K562 (cell line): ENCODE measurements around the gene ZNF286A. TPM values are rescaled to one million over a fixed set of nuclear protein-coding genes. Genes with fewer than 3 reads are reported as not detected.

ENCODE experiments used
- ATAC-seq: fragments of 200-7000 bp; cut with Tn5 transposase; 3 replicates; pipeline ENCODE4 v1.9.1; 2020; ENCODE audit warnings: moderate library complexity
- BruUV-seq: library from RNA; stranded (reverse); fragments of 400-500 nt; replicated peaks from 2 replicates; lab custom pipeline; 2021; lab: Mats Ljungman, UMichigan
- CTCF ChIA-PET: fragments of 300-600 bp; formaldehyde crosslinking; extraction: SDS; loops from one replicate; lab custom pipeline; 2021; ENCODE audit warnings: low intra/inter-chr PET ratio; lab: Yijun Ruan, JAX
- POLR2A ChIA-PET: fragments of 300-600, 350-650 bp; sonication (Branson Sonifier 250); formaldehyde crosslinking; extraction: SDS; loops from one replicate; lab custom pipeline; 2021; ENCODE audit warnings: antibody characterized with exemption, inconsistent platforms; lab: Yijun Ruan, JAX
- DNase-seq, 4 experiments: peaks; one replicate each; pipeline versions ENCODE4 v3.0.0 to v3.0.0-alpha.2; 2011 to 2018; ENCODE audit warnings: low spot score in 3 of 4, mixed read lengths in 3 of 4; ENCODE audit errors: extremely low read depth in 1 of 4
- FAIRE-seq: peaks from 2 replicates; lab custom pipeline; 2011; peaks lifted over from hg19 to GRCh38; lab: Jason Lieb, UNC
- H2AFZ ChIP-seq: 2 replicates; pipeline ENCODE4 v1.6.0; 2011; ENCODE audit warnings: low read depth, low read length, control low read depth, inconsistent platforms
- H3K27ac ChIP-seq: fragments of 200-600 bp; 3 replicates; pipeline ENCODE4 v1.8.0; 2011; ENCODE audit warnings: low read depth, mild to moderate bottlenecking, control low read depth, inconsistent platforms, low read length, moderate library complexity, mixed read lengths; ENCODE audit errors: extremely low read depth
- H3K27me3 ChIP-seq, 2 experiments: fragments of 300-600 bp in 1 of 2; 2 replicates in 1 of 2; 3 replicates in 1 of 2; pipeline versions ENCODE4 v1.6.0 to v1.8.0; 2011; ENCODE audit warnings: inconsistent platforms in 2 of 2, low read length in 2 of 2, mild to moderate bottlenecking in 1 of 2, mixed read lengths in 1 of 2, moderate library complexity in 1 of 2; ENCODE audit not compliant: control insufficient read depth in 2 of 2, insufficient read depth in 2 of 2
- H3K36me3 ChIP-seq: fragments of 300-600 bp; 3 replicates; pipeline ENCODE4 v1.8.0; 2011; ENCODE audit warnings: mild to moderate bottlenecking, low read length, inconsistent platforms; ENCODE audit not compliant: control insufficient read depth, insufficient read depth
- H3K4me1 ChIP-seq, 2 experiments: fragments of 200-600 bp in 1 of 2; replicated peaks in 1 of 2; 2 replicates in 1 of 2; 3 replicates in 1 of 2; pipeline versions ENCODE4 v1.5.1 to v1.8.0; 2011; ENCODE audit warnings: inconsistent platforms in 2 of 2, low read length in 2 of 2, mild to moderate bottlenecking in 1 of 2, mixed read lengths in 1 of 2, moderate library complexity in 1 of 2; ENCODE audit not compliant: control insufficient read depth in 2 of 2, insufficient read depth in 2 of 2
- H3K4me2 ChIP-seq: 2 replicates; pipeline ENCODE4 v1.6.1; 2011; ENCODE audit warnings: low read length, control low read depth, inconsistent platforms, mixed read lengths; ENCODE audit not compliant: insufficient read depth
- H3K4me3 ChIP-seq: fragments of 200-600 bp; sonication (generic), shearing (Covaris generic); 2 replicates; pipeline ENCODE4 v1.5.1; 2016; ENCODE audit warnings: control low read depth, inconsistent platforms
- H3K79me2 ChIP-seq: fragments of 200-600 bp; 3 replicates; pipeline ENCODE4 v1.8.0; 2011; ENCODE audit warnings: low read length, inconsistent platforms; ENCODE audit not compliant: control insufficient read depth, insufficient read depth
- H3K9ac ChIP-seq, 2 experiments: 2 replicates each; pipeline versions ENCODE4 v1.6.0 to v1.6.1; 2011; ENCODE audit warnings: low read depth in 2 of 2, low read length in 2 of 2, control low read depth in 1 of 2, inconsistent platforms in 1 of 2, mild to moderate bottlenecking in 1 of 2, mixed read lengths in 1 of 2; ENCODE audit not compliant: insufficient read depth in 1 of 2
- H3K9me1 ChIP-seq: one replicate; pipeline ENCODE4 v1.6.0; 2011; ENCODE audit warnings: inconsistent platforms, mild to moderate bottlenecking, low read length, moderate library complexity; ENCODE audit not compliant: control insufficient read depth, insufficient read depth
- H3K9me3 ChIP-seq: replicated peaks from 2 replicates; pipeline ENCODE4 v1.5.1; 2011; ENCODE audit warnings: low read depth, low read length, inconsistent platforms; ENCODE audit not compliant: control insufficient read depth, insufficient read depth
- H4K20me1 ChIP-seq: replicated peaks from 2 replicates; pipeline ENCODE4 v1.6.1; 2011; ENCODE audit warnings: low read length, inconsistent platforms, mixed read lengths; ENCODE audit not compliant: control insufficient read depth, insufficient read depth
- CCAR2 ChIP-seq: fragments of 200-400 bp; formaldehyde crosslinking; IDR thresholded peaks from 2 replicates; pipeline ENCODE4 v1.6.1; 2017; ENCODE audit warnings: mild to moderate bottlenecking, low read depth, low read length
- DIDO1 ChIP-seq: fragments of 450-650 bp; IDR thresholded peaks from 2 replicates; pipeline ENCODE4 v1.6.1; 2016; ENCODE audit warnings: low read depth, missing biosample characterization, missing genetic modification characterization
- EHMT2 ChIP-seq: fragments of 450-650 bp; IDR thresholded peaks from 2 replicates; pipeline ENCODE4 v1.6.1; 2018; ENCODE audit warnings: antibody characterized with exemption
- EP400 ChIP-seq: fragments of 450-650 bp; IDR thresholded peaks from 2 replicates; pipeline ENCODE4 v1.6.1; 2017; ENCODE audit warnings: antibody characterized with exemption, mild to moderate bottlenecking, moderate library complexity
- FOXP1 ChIP-seq: sonication (generic); formaldehyde crosslinking; IDR thresholded peaks from 2 replicates; pipeline ENCODE4 v1.8.0; 2022; ENCODE audit warnings: mild to moderate bottlenecking, missing genetic modification reagents
- HDGF ChIP-seq: fragments of 450-650 bp; IDR thresholded peaks from 2 replicates; pipeline ENCODE4 v1.6.1; 2016
- NFATC3 ChIP-seq: fragments of 450-650 bp; IDR thresholded peaks from 2 replicates; pipeline ENCODE4 v1.6.1; 2017; ENCODE audit warnings: mild to moderate bottlenecking
- TAL1 ChIP-seq: fragments of 450-650 bp; IDR thresholded peaks from 2 replicates; pipeline ENCODE4 v1.6.1; 2016; ENCODE audit warnings: mild to moderate bottlenecking
- ZBTB7A ChIP-seq: IDR thresholded peaks from 2 replicates; pipeline ENCODE4 v1.6.1; 2011; ENCODE audit warnings: low read depth, mild to moderate bottlenecking, low read length, moderate library complexity, borderline replicate concordance; ENCODE audit not compliant: control insufficient read depth
- ZNF24 ChIP-seq: fragments of 450-650 bp; IDR thresholded peaks from 2 replicates; pipeline ENCODE4 v1.6.1; 2016
- ZNF57 ChIP-seq: fragments of 450-650 bp; formaldehyde crosslinking; IDR thresholded peaks from 2 replicates; pipeline ENCODE4 v1.4.0; 2020; ENCODE audit warnings: mild to moderate bottlenecking, moderate library complexity
- WGBS: fragments of 100-300 bp; shearing (Covaris generic); methylation state at CpG from one replicate; pipeline ENCODE4 v1.1.6; 2016; ENCODE audit warnings: low coverage, mixed read lengths; ENCODE audit not compliant: insufficient coverage; ENCODE audit errors: missing lambda C conversion rate; 5-methylcytosine and 5-hydroxymethylcytosine counted together
- in situ Hi-C: fragments of 300-500 bp; cut with MboI; formaldehyde crosslinking; loops from 4 replicates; pipeline ENCODE4 v1.15.0; 2018; ENCODE audit warnings: inconsistent platforms, mixed read lengths
- intact Hi-C: fragments of 100-400 bp; cut with micrococcal nuclease; formaldehyde crosslinking; loops from 2 replicates; pipeline ENCODE4 v1.14.2; 2022
- polyA plus RNA-seq, 8 experiments: library from polyadenylated mRNA; depleted of rRNA in 4 of 8; stranded (reverse) in 5 of 8; unstranded in 3 of 8; fragments of >200 nt; fragmentation: Nextera tagmentation in 2 of 8; fragmentation: Illumina TruSeq in 1 of 8; extraction: Ambion mirVana in 2 of 8; extraction: Trizol in 1 of 8; gene quantifications; 2 replicates each; pipeline versions ENCODE4 v1.2.1 to v1.2.3, GENCODE V29; 2011 to 2014; ENCODE audit warnings: inconsistent platforms in 1 of 8, missing spikeins in 1 of 8
- total RNA-seq, 7 experiments: library from RNA; depleted of rRNA in 6 of 7; stranded (reverse); fragments of >200 nt in 6 of 7; fragmentation: Illumina TruSeq in 2 of 7; extraction: Trizol in 2 of 7; gene quantifications; 2 replicates each; pipeline versions ENCODE4 v1.2.1 to v1.2.3, GENCODE V29; 2011 to 2021; ENCODE audit warnings: low replicate concordance in 1 of 7
- TF ChIP-seq, protein P1 (sequence below): fragments of 450-650 bp; formaldehyde crosslinking; IDR thresholded peaks from 2 replicates; pipeline ENCODE4 v1.4.0; 2022; ENCODE audit warnings: mild to moderate bottlenecking, moderate library complexity
- TF ChIP-seq, protein P2 (sequence below): fragments of 250-450 bp; sonication (Bioruptor Pico); IDR thresholded peaks from 2 replicates; pipeline ENCODE4 v1.8.0; 2022; ENCODE audit warnings: inconsistent platforms, mild to moderate bottlenecking, moderate library complexity, borderline replicate concordance
- TF ChIP-seq, protein P3 (sequence below): fragments of 200-400 bp; formaldehyde crosslinking; IDR thresholded peaks from 2 replicates; pipeline ENCODE4 v1.6.1; 2017; ENCODE audit warnings: mild to moderate bottlenecking, low read depth, low read length, moderate library complexity
- TF ChIP-seq, protein P4 (sequence below): fragments of 250-450 bp; sonication (Bioruptor Pico); IDR thresholded peaks from 2 replicates; pipeline ENCODE4 v1.4.0; 2020; ENCODE audit warnings: mild to moderate bottlenecking, moderate library complexity, borderline replicate concordance

The ZNF286A gene
- total and polyA plus RNA-seq, 9 of the 15 experiments (the other 6 are each of a cell fraction or from before 2014, with no cell fraction given), result 9.0 to 23.1 (median 16.6) TPM

DNA sequence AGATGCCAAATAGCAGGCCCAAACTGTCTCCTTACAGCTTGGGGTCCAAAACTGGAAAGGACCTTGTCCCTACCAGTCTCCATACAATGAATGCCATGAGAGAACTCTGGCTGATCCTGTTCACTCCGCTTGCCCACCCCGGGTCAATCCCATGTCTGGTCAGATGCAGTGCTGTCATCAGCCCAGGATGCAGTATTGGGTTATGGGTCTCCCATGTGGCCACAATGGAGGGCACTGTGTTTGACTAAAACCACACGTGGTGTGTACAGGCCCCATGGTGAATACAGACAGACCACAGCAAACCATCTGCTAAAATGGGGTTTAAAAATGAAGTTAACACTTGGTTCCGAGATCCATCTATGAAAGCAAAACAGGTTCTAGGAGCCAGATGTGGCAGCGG is 35.9 kb upstream of the ZNF286A start:
- WGBS, result 93% methylated on average over 4 of the region's 5 CpGs
- intact Hi-C loops, result no loop called here
- no peaks in the 10 kb centered on the region for H3K27me3 ChIP-seq
- H4K20me1 ChIP-seq, result no peaks in the 10 kb centered on the region
- ChIA-PET POLR2A (no interaction called here), CTCF (no interaction called here)
- no peaks in the 10 kb centered on the region for H3K4me1 ChIP-seq
- DNase-seq (no peak), ATAC-seq (no peak), FAIRE-seq (no peak)
- no peak overlapping the region for H3K4me2 ChIP-seq
- no peak overlapping the region for H3K27ac ChIP-seq
- no peaks in the 10 kb centered on the region for H3K79me2 ChIP-seq
- H2AFZ ChIP-seq, result no peak overlapping the region
- in situ Hi-C loops, result no loop called here
- H3K4me3 ChIP-seq, result no peak overlapping the region
- no TSS peak for BruUV-seq
- H3K9me1 ChIP-seq, result no peaks in the 10 kb centered on the region
- peaks cover 8% of the 10 kb centered on the region; the same call in 1 of the 3 replicates for H3K36me3 ChIP-seq
- no peak overlapping the region for H3K9ac ChIP-seq
- H3K9me3 ChIP-seq, result no peaks in the 10 kb centered on the region
- TF ChIP-seq TAL1 (no peak), DIDO1 (tag) (no peak), FOXP1 (no peak), HDGF (no peak), ZNF24 (no peak), ZBTB7A (no peak), ZNF57 (CRISPR knock-in tag) (no peak), EP400 (no peak), CCAR2 (no peak), EHMT2 (no peak), NFATC3 (no peak)
- TF ChIP-seq, protein P1, sequence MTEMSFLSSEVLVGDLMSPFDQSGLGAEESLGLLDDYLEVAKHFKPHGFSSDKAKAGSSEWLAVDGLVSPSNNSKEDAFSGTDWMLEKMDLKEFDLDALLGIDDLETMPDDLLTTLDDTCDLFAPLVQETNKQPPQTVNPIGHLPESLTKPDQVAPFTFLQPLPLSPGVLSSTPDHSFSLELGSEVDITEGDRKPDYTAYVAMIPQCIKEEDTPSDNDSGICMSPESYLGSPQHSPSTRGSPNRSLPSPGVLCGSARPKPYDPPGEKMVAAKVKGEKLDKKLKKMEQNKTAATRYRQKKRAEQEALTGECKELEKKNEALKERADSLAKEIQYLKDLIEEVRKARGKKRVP (CRISPR knock-in tag), result no peak
- TF ChIP-seq, protein P2, sequence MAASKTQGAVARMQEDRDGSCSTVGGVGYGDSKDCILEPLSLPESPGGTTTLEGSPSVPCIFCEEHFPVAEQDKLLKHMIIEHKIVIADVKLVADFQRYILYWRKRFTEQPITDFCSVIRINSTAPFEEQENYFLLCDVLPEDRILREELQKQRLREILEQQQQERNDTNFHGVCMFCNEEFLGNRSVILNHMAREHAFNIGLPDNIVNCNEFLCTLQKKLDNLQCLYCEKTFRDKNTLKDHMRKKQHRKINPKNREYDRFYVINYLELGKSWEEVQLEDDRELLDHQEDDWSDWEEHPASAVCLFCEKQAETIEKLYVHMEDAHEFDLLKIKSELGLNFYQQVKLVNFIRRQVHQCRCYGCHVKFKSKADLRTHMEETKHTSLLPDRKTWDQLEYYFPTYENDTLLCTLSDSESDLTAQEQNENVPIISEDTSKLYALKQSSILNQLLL, result no peak
- TF ChIP-seq, protein P3, sequence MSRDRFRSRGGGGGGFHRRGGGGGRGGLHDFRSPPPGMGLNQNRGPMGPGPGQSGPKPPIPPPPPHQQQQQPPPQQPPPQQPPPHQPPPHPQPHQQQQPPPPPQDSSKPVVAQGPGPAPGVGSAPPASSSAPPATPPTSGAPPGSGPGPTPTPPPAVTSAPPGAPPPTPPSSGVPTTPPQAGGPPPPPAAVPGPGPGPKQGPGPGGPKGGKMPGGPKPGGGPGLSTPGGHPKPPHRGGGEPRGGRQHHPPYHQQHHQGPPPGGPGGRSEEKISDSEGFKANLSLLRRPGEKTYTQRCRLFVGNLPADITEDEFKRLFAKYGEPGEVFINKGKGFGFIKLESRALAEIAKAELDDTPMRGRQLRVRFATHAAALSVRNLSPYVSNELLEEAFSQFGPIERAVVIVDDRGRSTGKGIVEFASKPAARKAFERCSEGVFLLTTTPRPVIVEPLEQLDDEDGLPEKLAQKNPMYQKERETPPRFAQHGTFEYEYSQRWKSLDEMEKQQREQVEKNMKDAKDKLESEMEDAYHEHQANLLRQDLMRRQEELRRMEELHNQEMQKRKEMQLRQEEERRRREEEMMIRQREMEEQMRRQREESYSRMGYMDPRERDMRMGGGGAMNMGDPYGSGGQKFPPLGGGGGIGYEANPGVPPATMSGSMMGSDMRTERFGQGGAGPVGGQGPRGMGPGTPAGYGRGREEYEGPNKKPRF, result no peak
- TF ChIP-seq, protein P4, sequence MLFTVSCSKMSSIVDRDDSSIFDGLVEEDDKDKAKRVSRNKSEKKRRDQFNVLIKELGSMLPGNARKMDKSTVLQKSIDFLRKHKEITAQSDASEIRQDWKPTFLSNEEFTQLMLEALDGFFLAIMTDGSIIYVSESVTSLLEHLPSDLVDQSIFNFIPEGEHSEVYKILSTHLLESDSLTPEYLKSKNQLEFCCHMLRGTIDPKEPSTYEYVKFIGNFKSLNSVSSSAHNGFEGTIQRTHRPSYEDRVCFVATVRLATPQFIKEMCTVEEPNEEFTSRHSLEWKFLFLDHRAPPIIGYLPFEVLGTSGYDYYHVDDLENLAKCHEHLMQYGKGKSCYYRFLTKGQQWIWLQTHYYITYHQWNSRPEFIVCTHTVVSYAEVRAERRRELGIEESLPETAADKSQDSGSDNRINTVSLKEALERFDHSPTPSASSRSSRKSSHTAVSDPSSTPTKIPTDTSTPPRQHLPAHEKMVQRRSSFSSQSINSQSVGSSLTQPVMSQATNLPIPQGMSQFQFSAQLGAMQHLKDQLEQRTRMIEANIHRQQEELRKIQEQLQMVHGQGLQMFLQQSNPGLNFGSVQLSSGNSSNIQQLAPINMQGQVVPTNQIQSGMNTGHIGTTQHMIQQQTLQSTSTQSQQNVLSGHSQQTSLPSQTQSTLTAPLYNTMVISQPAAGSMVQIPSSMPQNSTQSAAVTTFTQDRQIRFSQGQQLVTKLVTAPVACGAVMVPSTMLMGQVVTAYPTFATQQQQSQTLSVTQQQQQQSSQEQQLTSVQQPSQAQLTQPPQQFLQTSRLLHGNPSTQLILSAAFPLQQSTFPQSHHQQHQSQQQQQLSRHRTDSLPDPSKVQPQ (CRISPR knock-in tag), result no peak
